Skeletal muscle satellite cell (primary cell): Measurements from ENCODE around the gene HINFP.
"Not testable (repeated sequence)": the region's sequence is repeated elsewhere in the genome, so short reads cannot be mapped to it uniquely, and the experiment has no call there.

Source experiments
- H3K27me3 ChIP-seq: 2 replicates; pipeline ENCODE4 v1.7.0; 2013; ENCODE audit warnings: low read length; ENCODE audit not compliant: control insufficient read depth, insufficient read depth
- H3K36me3 ChIP-seq: 2 replicates; pipeline ENCODE4 v1.7.0; 2013; ENCODE audit warnings: mild to moderate bottlenecking, control low read depth, low read length; ENCODE audit not compliant: insufficient read depth
- H3K4me1 ChIP-seq: 2 replicates; pipeline ENCODE4 v1.7.0; 2013; ENCODE audit warnings: low read length; ENCODE audit not compliant: control insufficient read depth, insufficient read depth
- H3K4me2 ChIP-seq: 2 replicates; pipeline ENCODE4 v1.7.0; 2013; ENCODE audit warnings: mild to moderate bottlenecking, low read length
- H3K4me3 ChIP-seq: 2 replicates; pipeline ENCODE4 v1.7.0; 2013; ENCODE audit warnings: low read length
- H3K9ac ChIP-seq: 2 replicates; pipeline ENCODE4 v1.7.0; 2013; ENCODE audit warnings: mild to moderate bottlenecking, low read depth, low read length, moderate library complexity
- H3K9me3 ChIP-seq: replicated peaks from 2 replicates; pipeline ENCODE4 v1.7.0; 2013; ENCODE audit warnings: mild to moderate bottlenecking, control low read depth, low read length

Gene HINFP

DNA sequence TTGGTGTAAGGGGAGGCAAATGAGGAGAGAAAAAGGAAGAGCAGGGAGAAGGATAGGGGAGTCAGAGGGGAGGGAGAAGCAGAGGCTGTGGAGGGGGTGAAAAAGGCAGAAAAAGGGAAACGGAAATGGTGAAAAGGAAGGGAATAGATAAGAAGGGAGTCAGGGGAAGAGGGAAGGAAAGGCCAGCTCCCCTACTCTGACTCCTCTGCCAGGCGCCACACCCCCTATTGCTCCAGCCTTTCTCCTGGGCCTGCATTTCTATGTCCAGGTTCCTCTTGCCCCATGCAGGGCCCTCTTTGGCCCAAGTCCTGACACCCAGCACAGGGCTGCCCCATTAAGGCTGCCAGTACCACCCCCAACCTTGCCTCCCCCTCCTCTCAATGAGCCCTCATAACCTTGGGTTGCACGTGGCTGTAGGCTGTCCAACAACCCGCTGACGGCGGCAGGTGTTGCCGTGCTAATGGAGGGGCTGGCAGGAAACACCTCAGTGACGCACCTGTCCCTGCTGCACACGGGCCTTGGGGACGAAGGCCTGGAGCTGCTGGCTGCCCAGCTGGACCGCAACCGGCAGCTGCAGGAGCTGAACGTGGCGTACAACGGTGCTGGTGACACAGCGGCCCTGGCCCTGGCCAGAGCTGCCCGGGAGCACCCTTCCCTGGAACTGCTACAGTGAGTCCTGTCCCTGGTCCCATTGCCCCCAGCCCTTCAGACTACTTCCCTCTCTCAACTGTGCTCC lies 60.5 kb downstream of the HINFP start:
- H3K36me3 ChIP-seq: no peaks in the 10 kb centered on the region

DNA sequence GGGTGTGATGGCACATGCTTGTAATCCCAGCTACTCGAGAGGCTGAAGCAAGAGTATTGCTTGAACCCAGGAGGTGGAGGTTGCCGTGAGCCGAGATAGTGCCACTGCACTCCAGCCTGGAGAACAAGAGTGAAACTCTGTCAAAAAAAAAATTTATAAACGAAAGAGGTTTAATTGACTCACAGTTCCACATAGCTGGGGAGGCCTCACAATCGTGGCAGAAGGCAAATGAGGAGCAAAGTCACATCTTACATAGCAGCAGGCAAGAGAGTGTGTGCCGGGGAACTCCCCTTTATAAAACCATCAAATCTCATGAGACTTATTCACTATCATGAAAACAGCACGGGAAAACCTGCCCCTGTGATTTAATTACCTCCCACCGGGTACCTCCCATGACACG lies 63.0 kb downstream of the HINFP start:
- not testable (repeated sequence) for H3K36me3 ChIP-seq, H3K9me3 ChIP-seq, H3K4me3 ChIP-seq, H3K4me1 ChIP-seq, H3K4me2 ChIP-seq, H3K9ac ChIP-seq
- peaks cover 26% of the 10 kb centered on the region for H3K27me3 ChIP-seq

More for the DNA sequence above, 60.5 kb downstream of the HINFP start:
- Histone ChIP-seq H3K9me3 (no peaks in the 10 kb centered on the region), H3K4me2 (no peak overlapping the region), H3K4me3 (no peak overlapping the region), H3K9ac (no peak overlapping the region), H3K27me3 (peaks cover 15% of the 10 kb centered on the region), H3K4me1 (no peaks in the 10 kb centered on the region)
